Glutamatergic neuron (in vitro differentiated cells): ENCODE results near the gene RPS6KA2. TPM values are rescaled to one million over a fixed set of nuclear protein-coding genes. Genes with fewer than 3 reads are reported as not detected.

Source experiments
- DNase-seq: peaks from one replicate; pipeline ENCODE4 v3.0.0; 2022
- H3K27ac Mint-ChIP-seq: one replicate; pipeline ENCODE4 v1.8.0; 2020; ENCODE audit warnings: mild to moderate bottlenecking, mixed read lengths, inconsistent platforms; ENCODE audit not compliant: unreplicated experiment
- H3K27me3 Mint-ChIP-seq: one replicate; pipeline ENCODE4 v1.8.0; 2020; ENCODE audit warnings: mild to moderate bottlenecking, moderate library complexity, mixed read lengths, inconsistent platforms; ENCODE audit not compliant: unreplicated experiment
- H3K36me3 Mint-ChIP-seq: one replicate; pipeline ENCODE4 v1.8.0; 2020; ENCODE audit warnings: mild to moderate bottlenecking, mixed read lengths, inconsistent platforms; ENCODE audit not compliant: unreplicated experiment
- H3K4me1 Mint-ChIP-seq: one replicate; pipeline ENCODE4 v1.8.0; 2020; ENCODE audit warnings: mild to moderate bottlenecking, low read depth, mixed read lengths, inconsistent platforms; ENCODE audit not compliant: unreplicated experiment
- H3K4me3 Mint-ChIP-seq: one replicate; pipeline ENCODE4 v1.8.0; 2020; ENCODE audit warnings: mild to moderate bottlenecking, mixed read lengths, inconsistent platforms; ENCODE audit not compliant: unreplicated experiment
- H3K9me3 Mint-ChIP-seq: one replicate; pipeline ENCODE4 v1.8.0; 2020; ENCODE audit warnings: mild to moderate bottlenecking, moderate library complexity, mixed read lengths, inconsistent platforms; ENCODE audit not compliant: unreplicated experiment
- CTCF ChIP-seq: fragments of 200-600 bp; sonication (generic); IDR thresholded peaks from one replicate; pipeline ENCODE4 v1.5.0; 2021; ENCODE audit not compliant: partially characterized antibody, unreplicated experiment
- total RNA-seq: library from RNA; stranded (reverse); fragmentation: NEBNext Ultra II Directional; extraction: Animal tissue kit (Norgen Biotek cat#: 25700); gene quantifications from one replicate; pipeline ENCODE4 v1.2.1, GENCODE V29; 2021; ENCODE audit not compliant: unreplicated experiment

Gene RPS6KA2
- total RNA-seq, 1 donor from 2014 or later: 109 TPM

GRCh38 chr6:166448432-166448831 is 178.6 kb downstream of the RPS6KA2 start:
- Mint-ChIP-seq H3K4me1 (peaks cover 14% of the 10 kb centered on the region), H3K27ac (no peak overlapping the region), H3K4me3 (no peak overlapping the region), H3K27me3 (peaks cover 5% of the 10 kb centered on the region), H3K36me3 (peaks cover 53% of the 10 kb centered on the region), H3K9me3 (peaks cover 5% of the 10 kb centered on the region)
- TF ChIP-seq CTCF: no peak
- DNase-seq: no peak

GRCh38 chr6:166446567-166447065 is 180.4 kb downstream of the RPS6KA2 start:
- Mint-ChIP-seq H3K9me3 (peaks cover 4% of the 10 kb centered on the region), H3K27me3 (peaks cover 10% of the 10 kb centered on the region), H3K4me1 (peaks cover 27% of the 10 kb centered on the region), H3K4me3 (no peak overlapping the region), H3K36me3 (peaks cover 46% of the 10 kb centered on the region), H3K27ac (no peak overlapping the region)
- no peak for DNase-seq
- no peak for TF ChIP-seq CTCF

GRCh38 chr6:166446146-166446545 is 180.9 kb downstream of the RPS6KA2 start:
- no peak for TF ChIP-seq CTCF
- H3K4me1 Mint-ChIP-seq: peaks cover 31% of the 10 kb centered on the region
- H3K4me3 Mint-ChIP-seq: no peak overlapping the region
- peaks cover 2% of the 10 kb centered on the region for H3K9me3 Mint-ChIP-seq
- no peak for DNase-seq
- H3K27me3 Mint-ChIP-seq: peaks cover 10% of the 10 kb centered on the region
- H3K36me3 Mint-ChIP-seq: peaks cover 41% of the 10 kb centered on the region
- H3K27ac Mint-ChIP-seq: no peak overlapping the region

- H3K27me3 Mint-ChIP-seq: peaks cover 18% of the 10 kb centered on the region
- H3K4me3 Mint-ChIP-seq: no peak overlapping the region
- TF ChIP-seq CTCF: no peak
- peaks cover 34% of the 10 kb centered on the region for H3K36me3 Mint-ChIP-seq
- no peak for DNase-seq
- H3K4me1 Mint-ChIP-seq: peaks cover 47% of the 10 kb centered on the region
- H3K27ac Mint-ChIP-seq: no peak overlapping the region
- H3K9me3 Mint-ChIP-seq: peaks cover 9% of the 10 kb centered on the region
Measured at GRCh38 chr6:166444446-166444845, 182.6 kb downstream of the RPS6KA2 start.

GRCh38 chr6:166443166-166443565 is 183.9 kb downstream of the RPS6KA2 start:
- DNase-seq: no peak
- H3K27ac Mint-ChIP-seq: no peak overlapping the region
- peaks cover 19% of the 10 kb centered on the region for H3K9me3 Mint-ChIP-seq
- peaks cover 22% of the 10 kb centered on the region for H3K36me3 Mint-ChIP-seq
- H3K27me3 Mint-ChIP-seq: peaks cover 22% of the 10 kb centered on the region
- no peak for TF ChIP-seq CTCF
- peaks cover 55% of the 10 kb centered on the region for H3K4me1 Mint-ChIP-seq
- H3K4me3 Mint-ChIP-seq: peak overlapping the region; percentile 40
